Endothelial cell of umbilical vein (primary cell): Measurements from ENCODE around the gene C8B. TPM values are rescaled to one million over a fixed set of nuclear protein-coding genes. Genes with fewer than 3 reads are reported as not detected.

Experiments
- BruUV-seq: library from RNA; stranded (reverse); fragments of 400-500 nt; replicated peaks from 2 replicates; lab custom pipeline; 2021; lab: Mats Ljungman, UMichigan
- CTCF ChIA-PET: fragments of 300-600, 350-600 bp; sonication (Branson Sonifier 250); formaldehyde crosslinking; loops from one replicate; lab custom pipeline; 2021; ENCODE audit warnings: antibody characterized with exemption, inconsistent platforms; lab: Charles Lee
- POLR2A ChIA-PET: fragments of 300-600, 350-600 bp; sonication (Branson Sonifier 250); formaldehyde crosslinking; loops from one replicate; lab custom pipeline; 2021; ENCODE audit warnings: antibody characterized with exemption, inconsistent platforms; lab: Charles Lee
- DNase-seq: peaks from one replicate; pipeline ENCODE4 v3.0.0-alpha.2; 2011; ENCODE audit warnings: low read depth, low spot score
- FAIRE-seq: peaks from 2 replicates; lab custom pipeline; 2011; peaks lifted over from hg19 to GRCh38; lab: Jason Lieb, UNC
- H2AFZ ChIP-seq: 2 replicates; pipeline ENCODE4 v1.6.0; 2012; ENCODE audit warnings: low read depth, low read length, control low read depth, inconsistent platforms
- H3K27ac ChIP-seq: 2 replicates; pipeline ENCODE4 v1.5.1; 2011; ENCODE audit warnings: low read depth, mild to moderate bottlenecking, control low read depth, low read length, moderate library complexity; ENCODE audit not compliant: insufficient read depth
- H3K27me3 ChIP-seq, 2 experiments: 2 replicates each; pipeline versions ENCODE4 v1.6.0 to v1.6.1; 2011; ENCODE audit warnings: low read length in 2 of 2, mixed read lengths in 1 of 2; ENCODE audit not compliant: control insufficient read depth in 2 of 2, insufficient read depth in 2 of 2
- H3K36me3 ChIP-seq, 2 experiments: 2 replicates in 1 of 2; 3 replicates in 1 of 2; pipeline ENCODE4 v1.5.1; 2011; ENCODE audit warnings: low read length in 2 of 2, mild to moderate bottlenecking in 1 of 2, moderate library complexity in 1 of 2; ENCODE audit not compliant: control insufficient read depth in 2 of 2, insufficient read depth in 2 of 2; ENCODE audit errors: extremely low read depth in 1 of 2
- H3K4me1 ChIP-seq: 3 replicates; pipeline ENCODE4 v1.5.1; 2011; ENCODE audit warnings: mild to moderate bottlenecking, low read length; ENCODE audit not compliant: control insufficient read depth, insufficient read depth; ENCODE audit errors: extremely low read depth
- H3K4me2 ChIP-seq: 2 replicates; pipeline ENCODE4 v1.6.1; 2011; ENCODE audit warnings: low read length, control low read depth, mixed read lengths; ENCODE audit not compliant: insufficient read depth
- H3K4me3 ChIP-seq, 3 experiments: fragments of 200-600 bp in 1 of 3; sonication (generic), shearing (Covaris generic) in 1 of 3; replicated peaks in 1 of 3; 2 replicates each; pipeline ENCODE4 v1.5.1; 2011 to 2016; ENCODE audit warnings: control low read depth in 3 of 3, low read length in 3 of 3, mild to moderate bottlenecking in 2 of 3, inconsistent platforms in 1 of 3, low read depth in 1 of 3, moderate library complexity in 1 of 3; ENCODE audit not compliant: insufficient read depth in 1 of 3
- H3K79me2 ChIP-seq: 2 replicates; pipeline ENCODE4 v1.6.0; 2012; ENCODE audit warnings: low read length, inconsistent platforms; ENCODE audit not compliant: control insufficient read depth, insufficient read depth
- H3K9ac ChIP-seq: replicated peaks from 2 replicates; pipeline ENCODE3; 2011; ENCODE audit warnings: low read length, control low read depth; ENCODE audit not compliant: insufficient read depth; ENCODE audit errors: extremely low read depth
- H3K9me1 ChIP-seq: replicated peaks from 3 replicates; pipeline ENCODE4 v1.6.0; 2011; ENCODE audit warnings: mild to moderate bottlenecking, low read length; ENCODE audit not compliant: control insufficient read depth, insufficient read depth; ENCODE audit errors: extremely low read depth
- H3K9me3 ChIP-seq: replicated peaks from 2 replicates; pipeline ENCODE4 v1.5.1; 2012; ENCODE audit warnings: low read length, inconsistent platforms; ENCODE audit not compliant: control insufficient read depth, insufficient read depth
- H4K20me1 ChIP-seq: replicated peaks from 2 replicates; pipeline ENCODE3; 2011; ENCODE audit warnings: mild to moderate bottlenecking, low read length; ENCODE audit not compliant: control insufficient read depth, insufficient read depth; ENCODE audit errors: extremely low read depth
- CTCF ChIP-seq, 2 donors: IDR thresholded peaks; 1 replicate in 1 of 2; 2 replicates in 1 of 2; pipeline ENCODE4 v1.5.1; 2011; ENCODE audit warnings: low read length in 2 of 2, mild to moderate bottlenecking in 2 of 2, moderate library complexity in 2 of 2, control low read depth in 1 of 2, inconsistent platforms in 1 of 2, low read depth in 1 of 2; ENCODE audit not compliant: insufficient read depth in 1 of 2; ENCODE audit errors: extremely low read depth in 1 of 2
- EZH2 ChIP-seq: IDR thresholded peaks from 2 replicates; pipeline ENCODE4 v1.6.1; 2012; ENCODE audit warnings: borderline replicate concordance, low read depth, mild to moderate bottlenecking, moderate library complexity, low read length, inconsistent platforms; ENCODE audit not compliant: severe bottlenecking
- FOS ChIP-seq: IDR thresholded peaks from 2 replicates; pipeline ENCODE4 v1.6.1; 2011; ENCODE audit warnings: mild to moderate bottlenecking, low read length, moderate library complexity, borderline replicate concordance; ENCODE audit not compliant: insufficient read depth
- GATA2 ChIP-seq: IDR thresholded peaks from 2 replicates; pipeline ENCODE4 v1.7.0; 2011; ENCODE audit warnings: low read depth, mild to moderate bottlenecking, moderate library complexity, mixed read lengths, low read length; ENCODE audit not compliant: insufficient read length, insufficient read depth
- JUN ChIP-seq: IDR thresholded peaks from 2 replicates; pipeline ENCODE4 v1.6.1; 2011; ENCODE audit warnings: borderline replicate concordance, low read depth; ENCODE audit not compliant: insufficient read length, insufficient read depth
- MYC ChIP-seq: IDR thresholded peaks from one replicate; pipeline ENCODE4 v1.6.1; 2011; ENCODE audit warnings: mild to moderate bottlenecking, low read depth, low read length
- POLR2A ChIP-seq: IDR thresholded peaks from 2 replicates; pipeline ENCODE4 v1.6.1; 2012; ENCODE audit warnings: low read depth, mild to moderate bottlenecking, control low read depth, low read length
- POLR2AphosphoS5 ChIP-seq: IDR thresholded peaks from 2 replicates; pipeline ENCODE4 v1.6.1; 2012; ENCODE audit warnings: low read depth, mild to moderate bottlenecking, control low read depth, low read length, moderate library complexity; ENCODE audit not compliant: insufficient read depth
- dilution Hi-C: fragments of 300-500 bp; cut with MboI; formaldehyde crosslinking; loops from one replicate; pipeline ENCODE4 v1.15.0; 2019; ENCODE audit warnings: low sequenced_read_pairs; ENCODE audit not compliant: extremely low pct_ligation_motif_present
- intact Hi-C: fragments of 100-400 bp; cut with micrococcal nuclease; formaldehyde crosslinking; loops from one replicate; pipeline ENCODE4 v1.10.0; 2022
- polyA plus RNA-seq, 4 experiments: library from polyadenylated mRNA; depleted of rRNA in 3 of 4; stranded (reverse) in 3 of 4; unstranded in 1 of 4; fragments of >200 nt; gene quantifications; 2 replicates each; pipeline versions ENCODE4 v1.2.1 to v1.2.3, GENCODE V29; 2011 to 2012; ENCODE audit warnings: missing spikeins in 1 of 4
- total RNA-seq: library from RNA; stranded (reverse); gene quantifications from 2 replicates; pipeline ENCODE4 v1.2.3, GENCODE V29; 2021
- TF ChIP-seq, protein P1 (sequence below): IDR thresholded peaks from 2 replicates; pipeline ENCODE4 v1.6.1; 2011; ENCODE audit not compliant: insufficient read depth, insufficient read length

The C8B gene
- total and polyA plus RNA-seq, 2 donors (not counting 3 experiments of a cell fraction or from before 2014, with no cell fraction given), result not detected

DNA sequence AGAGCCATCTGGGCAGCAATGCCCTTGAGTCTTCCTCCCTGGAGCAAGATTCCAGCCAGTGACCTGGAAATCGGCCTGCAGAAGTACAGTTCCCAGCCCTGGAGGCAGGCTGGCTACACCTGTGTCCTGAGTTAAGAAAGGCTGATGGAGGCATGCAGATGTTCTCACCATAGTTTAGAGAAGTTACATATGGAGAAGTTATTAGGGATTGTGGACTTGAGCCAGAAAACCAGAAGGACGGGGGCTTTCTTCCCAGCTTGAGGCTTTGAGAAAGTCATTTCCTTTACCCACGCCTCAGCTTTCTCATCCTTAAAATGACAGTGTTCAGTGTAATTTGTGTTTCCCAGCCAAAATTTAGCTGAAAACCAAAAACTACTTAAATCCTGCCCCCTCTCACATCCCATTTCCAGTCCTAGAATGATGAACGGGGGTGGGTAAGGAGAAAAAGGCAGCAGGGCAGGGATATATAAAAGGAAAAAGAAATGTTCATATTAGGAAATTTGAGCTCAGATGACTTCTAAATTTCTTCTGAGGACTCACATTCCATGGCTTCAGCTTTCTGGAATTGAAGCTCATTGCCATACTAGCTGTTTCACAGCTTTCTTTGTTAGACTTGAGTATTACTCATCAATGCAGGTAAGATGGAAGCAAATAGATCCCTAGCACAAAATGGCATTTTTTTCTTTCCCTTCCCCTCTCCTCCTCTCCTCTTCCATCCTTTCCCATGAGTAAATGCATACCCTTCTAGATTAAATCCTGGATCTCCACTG lies 14.4 kb upstream of the C8B start:
- no peaks in the 10 kb centered on the region for H3K9me3 ChIP-seq
- H2AFZ ChIP-seq, result no peak overlapping the region
- intact Hi-C loops, result no loop called here
- no peak overlapping the region for H3K27ac ChIP-seq
- H3K79me2 ChIP-seq, result no peaks in the 10 kb centered on the region
- FAIRE-seq (no peak), DNase-seq (no peak)
- H3K9me1 ChIP-seq, result no peaks in the 10 kb centered on the region
- H3K4me3 ChIP-seq, result no peak overlapping the region
- no peaks in the 10 kb centered on the region for H4K20me1 ChIP-seq
- H3K36me3 ChIP-seq, result no peaks in the 10 kb centered on the region
- H3K27me3 ChIP-seq, result no peaks in the 10 kb centered on the region
- no peak overlapping the region for H3K9ac ChIP-seq
- no TSS peak for BruUV-seq
- CTCF ChIA-PET, result no interaction called here
- dilution Hi-C loops, result no loop called here
- no peaks in the 10 kb centered on the region for H3K4me1 ChIP-seq
- POLR2A ChIA-PET, result no interaction called here
- no peak for TF ChIP-seq GATA2
- no peak for TF ChIP-seq JUN
- TF ChIP-seq POLR2AphosphoS5, result no peak
- H3K4me2 ChIP-seq, result no peak overlapping the region

GRCh38 chr1:56978819-56979218 lies 13.0 kb upstream of the C8B start:
- no peak overlapping the region for H3K4me2 ChIP-seq
- dilution Hi-C loops (no loop called here), intact Hi-C loops (no loop called here)
- CTCF ChIA-PET, result no interaction called here
- no TSS peak for BruUV-seq
- POLR2A ChIA-PET, result no interaction called here
- H3K9me3 ChIP-seq, result no peaks in the 10 kb centered on the region
- no peaks in the 10 kb centered on the region for H3K9me1 ChIP-seq
- TF ChIP-seq MYC, result no peak
- no peak for TF ChIP-seq FOS
- no peak for TF ChIP-seq CTCF (IDR thresholded peaks at IDR 0.05; ENCODE audit: extremely low read depth in 1 of 2, insufficient read depth in 1 of 2, low read depth in 1 of 2, low read length in 2 of 2)
- TF ChIP-seq POLR2A, result no peak
- TF ChIP-seq, protein P1, sequence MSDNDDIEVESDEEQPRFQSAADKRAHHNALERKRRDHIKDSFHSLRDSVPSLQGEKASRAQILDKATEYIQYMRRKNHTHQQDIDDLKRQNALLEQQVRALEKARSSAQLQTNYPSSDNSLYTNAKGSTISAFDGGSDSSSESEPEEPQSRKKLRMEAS, result no peak
- TF ChIP-seq EZH2, result no peak
- DNase-seq (no peak), FAIRE-seq (no peak)
- no peaks in the 10 kb centered on the region for H4K20me1 ChIP-seq
- H3K27ac ChIP-seq, result no peak overlapping the region
- no peaks in the 10 kb centered on the region for H3K4me1 ChIP-seq
- H3K79me2 ChIP-seq, result no peaks in the 10 kb centered on the region
- no peak overlapping the region for H3K4me3 ChIP-seq
- no peaks in the 10 kb centered on the region for H3K27me3 ChIP-seq
- H2AFZ ChIP-seq, result no peak overlapping the region
- no peaks in the 10 kb centered on the region for H3K36me3 ChIP-seq
- H3K9ac ChIP-seq, result no peak overlapping the region
